ENCODE data around the gene VKORC1.
"Not testable (repeated sequence)": the region's sequence is repeated elsewhere in the genome, so short reads cannot be mapped to it uniquely, and the experiment has no call there.

Gene VKORC1

GRCh38 chr16:31107465-31107867 is 12.9 kb upstream of the VKORC1 start:
- TF ChIP-seq, protein P1, sequence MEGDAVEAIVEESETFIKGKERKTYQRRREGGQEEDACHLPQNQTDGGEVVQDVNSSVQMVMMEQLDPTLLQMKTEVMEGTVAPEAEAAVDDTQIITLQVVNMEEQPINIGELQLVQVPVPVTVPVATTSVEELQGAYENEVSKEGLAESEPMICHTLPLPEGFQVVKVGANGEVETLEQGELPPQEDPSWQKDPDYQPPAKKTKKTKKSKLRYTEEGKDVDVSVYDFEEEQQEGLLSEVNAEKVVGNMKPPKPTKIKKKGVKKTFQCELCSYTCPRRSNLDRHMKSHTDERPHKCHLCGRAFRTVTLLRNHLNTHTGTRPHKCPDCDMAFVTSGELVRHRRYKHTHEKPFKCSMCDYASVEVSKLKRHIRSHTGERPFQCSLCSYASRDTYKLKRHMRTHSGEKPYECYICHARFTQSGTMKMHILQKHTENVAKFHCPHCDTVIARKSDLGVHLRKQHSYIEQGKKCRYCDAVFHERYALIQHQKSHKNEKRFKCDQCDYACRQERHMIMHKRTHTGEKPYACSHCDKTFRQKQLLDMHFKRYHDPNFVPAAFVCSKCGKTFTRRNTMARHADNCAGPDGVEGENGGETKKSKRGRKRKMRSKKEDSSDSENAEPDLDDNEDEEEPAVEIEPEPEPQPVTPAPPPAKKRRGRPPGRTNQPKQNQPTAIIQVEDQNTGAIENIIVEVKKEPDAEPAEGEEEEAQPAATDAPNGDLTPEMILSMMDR (IDR thresholded peaks at IDR 0.05; ENCODE audit: poor library complexity, severe bottlenecking) = no peak
- Histone ChIP-seq H3K4me3 (ENCODE audit: severe bottlenecking) (no peak overlapping the region), H3K9me3 (ENCODE audit: severe bottlenecking) (no peaks in the 10 kb centered on the region), H3K36me3 (ENCODE audit: low read depth) (peaks cover 34% of the 10 kb centered on the region), H3K4me1 (ENCODE audit: insufficient read depth, poor library complexity, severe bottlenecking) (no peaks in the 10 kb centered on the region), H3K27me3 (ENCODE audit: insufficient read depth, poor library complexity, severe bottlenecking) (no peaks in the 10 kb centered on the region), H3K27ac (ENCODE audit: poor library complexity, severe bottlenecking) (peak overlapping the region; percentile 42)
- DNase-seq (ENCODE audit: low spot score) = no peak
- ATAC-seq (ENCODE audit: low read depth) = no peak

GRCh38 chr16:31106509-31107464 is 12.2 kb upstream of the VKORC1 start:
- H3K4me1 ChIP-seq (ENCODE audit: insufficient read depth, poor library complexity, severe bottlenecking) = no peaks in the 10 kb centered on the region
- H3K4me3 ChIP-seq (ENCODE audit: severe bottlenecking) = no peak overlapping the region
- ATAC-seq (ENCODE audit: low read depth) = no peak
- H3K27me3 ChIP-seq (ENCODE audit: insufficient read depth, poor library complexity, severe bottlenecking) = no peaks in the 10 kb centered on the region
- DNase-seq (ENCODE audit: low spot score) = no peak
- TF ChIP-seq, protein P1 (IDR thresholded peaks at IDR 0.05; ENCODE audit: poor library complexity, severe bottlenecking) = no peak
- H3K9me3 ChIP-seq (ENCODE audit: severe bottlenecking) = no peaks in the 10 kb centered on the region
- H3K36me3 ChIP-seq (ENCODE audit: low read depth) = peaks cover 27% of the 10 kb centered on the region
- H3K27ac ChIP-seq (ENCODE audit: poor library complexity, severe bottlenecking) = peak overlapping the region; percentile 42

- H3K27me3 ChIP-seq (ENCODE audit: insufficient read depth, poor library complexity, severe bottlenecking) = no peaks in the 10 kb centered on the region
- H3K4me1 ChIP-seq (ENCODE audit: insufficient read depth, poor library complexity, severe bottlenecking) = no peaks in the 10 kb centered on the region
- TF ChIP-seq, protein P1 (IDR thresholded peaks at IDR 0.05; ENCODE audit: poor library complexity, severe bottlenecking) = peak; percentile 90
- peaks cover 17% of the 10 kb centered on the region for H3K36me3 ChIP-seq (ENCODE audit: low read depth)
- ATAC-seq (ENCODE audit: low read depth) = peak; percentile 30; the same call in 2 of the 3 replicates
- no peak overlapping the region for H3K4me3 ChIP-seq (ENCODE audit: severe bottlenecking)
- no peaks in the 10 kb centered on the region for H3K9me3 ChIP-seq (ENCODE audit: severe bottlenecking)
- peak overlapping the region; percentile 19 for H3K27ac ChIP-seq (ENCODE audit: poor library complexity, severe bottlenecking)
- DNase-seq (ENCODE audit: low spot score) = peak; percentile 55
Observed at GRCh38 chr16:31105677-31106213, 11.1 kb upstream of the VKORC1 start.

GRCh38 chr16:31100876-31101641 is 6.5 kb upstream of the VKORC1 start:
- not testable (repeated sequence) for H3K9me3 ChIP-seq (ENCODE audit: severe bottlenecking); H3K4me1 ChIP-seq (ENCODE audit: insufficient read depth, poor library complexity, severe bottlenecking); ATAC-seq (ENCODE audit: low read depth); H3K27ac ChIP-seq (ENCODE audit: poor library complexity, severe bottlenecking); H3K36me3 ChIP-seq (ENCODE audit: low read depth); H3K27me3 ChIP-seq (ENCODE audit: insufficient read depth, poor library complexity, severe bottlenecking); DNase-seq (ENCODE audit: low spot score); H3K4me3 ChIP-seq (ENCODE audit: severe bottlenecking)
